Measurements from ENCODE around the gene RASL11A.

DNA sequence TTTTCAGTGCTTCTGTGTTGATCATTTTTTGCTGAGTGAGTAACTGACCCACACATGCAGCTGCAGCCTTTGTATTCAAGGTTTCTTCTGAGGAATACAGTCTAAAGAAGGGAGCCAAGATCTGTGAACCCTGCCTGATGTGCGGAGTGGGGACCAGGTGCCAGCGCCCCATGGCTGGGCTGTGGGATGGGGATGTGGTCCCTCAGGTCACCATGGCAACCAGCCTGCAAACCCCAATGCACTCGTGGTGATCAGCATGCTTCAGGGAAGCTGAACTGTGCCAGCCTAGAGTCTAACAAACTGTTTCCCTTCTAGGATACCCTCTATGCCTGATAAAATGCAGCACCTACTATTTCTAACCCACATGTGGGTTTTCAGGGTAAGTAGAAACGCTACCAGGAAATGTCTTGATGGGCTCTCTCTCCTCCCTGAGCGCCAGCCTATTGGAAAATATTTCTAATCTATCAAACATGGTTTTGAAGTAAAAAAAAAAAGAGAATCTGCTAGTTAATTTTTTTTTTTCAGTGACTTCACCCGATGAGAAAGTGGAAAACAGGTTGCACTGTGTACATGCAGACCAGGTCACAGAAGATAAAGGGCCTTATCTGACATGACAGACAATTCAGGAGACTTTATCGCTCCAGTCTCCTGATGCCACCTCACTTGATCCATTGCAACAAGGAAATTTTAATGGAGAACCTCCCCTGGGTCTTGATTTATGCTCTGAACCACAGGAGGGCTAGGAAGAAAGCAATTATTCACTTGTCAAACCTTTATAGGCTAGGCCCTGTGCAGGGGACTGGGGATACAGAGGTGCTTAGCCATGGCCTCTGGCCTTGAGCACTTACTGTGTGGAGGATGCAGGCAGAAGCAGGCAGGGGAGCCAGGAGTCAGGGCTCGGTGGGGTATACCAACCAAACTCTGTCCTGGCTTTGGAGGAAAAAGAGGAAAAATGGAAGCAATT lies 51.1 kb downstream of the RASL11A start:
- TF ChIP-seq CTCF (conservative IDR thresholded peaks at IDR 0.05 in 1 of 2, IDR thresholded peaks at IDR 0.05 in 1 of 2; ENCODE audit: extremely low read depth in 1 of 2, insufficient read depth in 1 of 2, low read depth in 1 of 2, low read length in 2 of 2) = no peak
- no peak for TF ChIP-seq EZH2 (IDR thresholded peaks at IDR 0.05; ENCODE audit: borderline replicate concordance, low read length)
